K562 (cell line): ENCODE data around the gene RRAS. TPM values are rescaled to one million over a fixed set of nuclear protein-coding genes. Genes with fewer than 3 reads are reported as not detected.
A peak's percentile ranks its signal among the peaks of the same experiment; 100 is the strongest.

ENCODE experiments used
- JUN ChIP-seq, 2 experiments: sonication (generic) in 1 of 2; formaldehyde crosslinking in 1 of 2; IDR thresholded peaks; 2 replicates each; pipeline versions ENCODE4 v1.6.1 to v1.8.0; 2012 to 2022; ENCODE audit warnings: borderline replicate concordance in 2 of 2, mild to moderate bottlenecking in 2 of 2, improper control_type of control experiment in 1 of 2, low read depth in 1 of 2, low read length in 1 of 2, missing genetic modification reagents in 1 of 2
- MIER1 ChIP-seq: fragments of 450-650 bp; IDR thresholded peaks from 2 replicates; pipeline ENCODE4 v1.6.1; 2016; ENCODE audit warnings: antibody characterized with exemption, mild to moderate bottlenecking, low read depth
- NEUROD1 ChIP-seq: fragments of 150-350 bp; IDR thresholded peaks from 2 replicates; pipeline ENCODE4 v1.6.1; 2014; ENCODE audit warnings: borderline replicate concordance, low read length, low read depth; ENCODE audit not compliant: partially characterized antibody
- RNF219 ChIP-seq: fragments of 250-450 bp; sonication (Bioruptor Pico); IDR thresholded peaks from 2 replicates; pipeline ENCODE4 v1.5.0; 2022; ENCODE audit warnings: mild to moderate bottlenecking
- SMAD4 ChIP-seq: fragments of 250-450 bp; sonication (Bioruptor Pico); conservative IDR thresholded peaks from 2 replicates; pipeline ENCODE4 v1.8.0; 2021; ENCODE audit warnings: inconsistent platforms, mild to moderate bottlenecking, moderate library complexity
- SMARCA4 ChIP-seq: fragments of 450-650 bp; IDR thresholded peaks from 2 replicates; pipeline ENCODE4 v1.6.1; 2016
- ZBTB7A ChIP-seq: IDR thresholded peaks from 2 replicates; pipeline ENCODE4 v1.6.1; 2011; ENCODE audit warnings: low read depth, mild to moderate bottlenecking, low read length, moderate library complexity, borderline replicate concordance; ENCODE audit not compliant: control insufficient read depth
- ZNF280B ChIP-seq: fragments of 250-450 bp; sonication (Bioruptor Pico); IDR thresholded peaks from 2 replicates; pipeline ENCODE4 v1.5.1; 2021; ENCODE audit warnings: mild to moderate bottlenecking
- ZNF644 ChIP-seq: fragments of 200-800 bp; sonication (Bioruptor generic); IDR thresholded peaks from 2 replicates; pipeline ENCODE4 v1.6.1; 2016; ENCODE audit warnings: low read depth, missing genetic modification characterization, missing compliant biosample characterization
- ZNF75A ChIP-seq: fragments of 450-650 bp; formaldehyde crosslinking; IDR thresholded peaks from 2 replicates; pipeline ENCODE4 v1.4.0; 2020; ENCODE audit warnings: mild to moderate bottlenecking
- polyA plus RNA-seq, 8 experiments: library from polyadenylated mRNA; depleted of rRNA in 4 of 8; stranded (reverse) in 5 of 8; unstranded in 3 of 8; fragments of >200 nt; fragmentation: Nextera tagmentation in 2 of 8; fragmentation: Illumina TruSeq in 1 of 8; extraction: Ambion mirVana in 2 of 8; extraction: Trizol in 1 of 8; gene quantifications; 2 replicates each; pipeline versions ENCODE4 v1.2.1 to v1.2.3, GENCODE V29; 2011 to 2014; ENCODE audit warnings: inconsistent platforms in 1 of 8, missing spikeins in 1 of 8
- total RNA-seq, 7 experiments: library from RNA; depleted of rRNA in 6 of 7; stranded (reverse); fragments of >200 nt in 6 of 7; fragmentation: Illumina TruSeq in 2 of 7; extraction: Trizol in 2 of 7; gene quantifications; 2 replicates each; pipeline versions ENCODE4 v1.2.1 to v1.2.3, GENCODE V29; 2011 to 2021; ENCODE audit warnings: low replicate concordance in 1 of 7
- TF ChIP-seq, protein P1 (sequence below): fragments of 150-350 bp; conservative IDR thresholded peaks from 2 replicates; pipeline ENCODE4 v1.6.1; 2014; ENCODE audit warnings: low read length
- TF ChIP-seq, protein P2 (sequence below): fragments of 200-400 bp; formaldehyde crosslinking; IDR thresholded peaks from 2 replicates; pipeline ENCODE4 v1.6.1; 2017; ENCODE audit warnings: mild to moderate bottlenecking, low read depth, low read length, moderate library complexity

The RRAS gene
- total and polyA plus RNA-seq, 9 of the 15 experiments (the other 6 are each of a cell fraction or from before 2014, with no cell fraction given) = 0.70 to 17.3 (median 8.2) TPM

DNA sequence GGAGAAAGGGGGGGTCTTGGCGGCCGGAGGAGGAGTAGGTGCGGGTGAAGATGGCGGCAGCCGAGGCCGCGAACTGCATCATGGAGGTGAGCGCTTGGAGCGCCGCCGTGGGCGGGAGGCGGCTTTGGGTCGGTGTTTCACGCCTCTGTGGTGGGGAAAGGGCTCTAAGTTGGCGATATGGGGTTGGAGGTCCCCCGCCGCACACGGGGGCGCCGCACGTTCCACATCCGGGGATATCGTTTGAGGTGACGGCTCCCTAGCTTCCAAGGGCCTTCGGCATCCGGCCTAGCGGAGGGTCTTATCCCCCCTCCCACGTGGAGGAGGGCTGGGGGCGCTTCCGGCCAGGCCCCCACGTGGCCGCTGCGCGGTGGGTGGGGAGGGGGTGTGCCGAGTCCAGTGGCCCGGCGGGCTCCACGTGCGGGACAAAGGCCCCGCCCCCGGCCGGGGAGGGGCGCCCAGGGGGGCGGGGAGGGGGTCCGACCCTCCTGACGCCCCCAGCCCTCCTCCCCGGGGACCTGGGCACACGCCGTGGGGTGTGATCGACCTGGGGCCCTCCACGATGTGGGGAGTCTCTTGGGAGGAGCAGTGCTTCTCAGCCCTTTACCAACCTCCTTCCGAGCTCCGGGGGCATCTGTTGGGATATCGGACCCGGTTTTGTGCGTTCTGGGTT, 37.4 kb upstream of the RRAS start, which contains the start of gene PRMT1 (continued):
- TF ChIP-seq RNF219 (CRISPR knock-in tag) (no peak), JUN (IDR thresholded peaks at IDR 0.05; ENCODE audit: borderline replicate concordance, low read depth, low read length) (peak; percentile 32; the same call in 1 of the 2 replicates), JUN (CRISPR knock-in tag; IDR thresholded peaks at IDR 0.05; ENCODE audit: borderline replicate concordance) (no peak), ZBTB7A (peak; percentile 92), SMAD4 (CRISPR knock-in tag) (peak; percentile 47), SMARCA4 (no peak), MIER1 (no peak), NEUROD1 (no peak), ZNF644 (tag) (no peak), ZNF280B (CRISPR knock-in tag) (no peak), ZNF75A (CRISPR knock-in tag) (no peak)
- TF ChIP-seq, protein P1, sequence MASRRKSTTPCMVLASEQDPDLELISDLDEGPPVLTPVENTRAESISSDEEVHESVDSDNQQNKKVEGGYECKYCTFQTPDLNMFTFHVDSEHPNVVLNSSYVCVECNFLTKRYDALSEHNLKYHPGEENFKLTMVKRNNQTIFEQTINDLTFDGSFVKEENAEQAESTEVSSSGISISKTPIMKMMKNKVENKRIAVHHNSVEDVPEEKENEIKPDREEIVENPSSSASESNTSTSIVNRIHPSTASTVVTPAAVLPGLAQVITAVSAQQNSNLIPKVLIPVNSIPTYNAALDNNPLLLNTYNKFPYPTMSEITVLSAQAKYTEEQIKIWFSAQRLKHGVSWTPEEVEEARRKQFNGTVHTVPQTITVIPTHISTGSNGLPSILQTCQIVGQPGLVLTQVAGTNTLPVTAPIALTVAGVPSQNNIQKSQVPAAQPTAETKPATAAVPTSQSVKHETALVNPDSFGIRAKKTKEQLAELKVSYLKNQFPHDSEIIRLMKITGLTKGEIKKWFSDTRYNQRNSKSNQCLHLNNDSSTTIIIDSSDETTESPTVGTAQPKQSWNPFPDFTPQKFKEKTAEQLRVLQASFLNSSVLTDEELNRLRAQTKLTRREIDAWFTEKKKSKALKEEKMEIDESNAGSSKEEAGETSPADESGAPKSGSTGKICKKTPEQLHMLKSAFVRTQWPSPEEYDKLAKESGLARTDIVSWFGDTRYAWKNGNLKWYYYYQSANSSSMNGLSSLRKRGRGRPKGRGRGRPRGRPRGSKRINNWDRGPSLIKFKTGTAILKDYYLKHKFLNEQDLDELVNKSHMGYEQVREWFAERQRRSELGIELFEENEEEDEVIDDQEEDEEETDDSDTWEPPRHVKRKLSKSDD = no peak
- TF ChIP-seq, protein P2, sequence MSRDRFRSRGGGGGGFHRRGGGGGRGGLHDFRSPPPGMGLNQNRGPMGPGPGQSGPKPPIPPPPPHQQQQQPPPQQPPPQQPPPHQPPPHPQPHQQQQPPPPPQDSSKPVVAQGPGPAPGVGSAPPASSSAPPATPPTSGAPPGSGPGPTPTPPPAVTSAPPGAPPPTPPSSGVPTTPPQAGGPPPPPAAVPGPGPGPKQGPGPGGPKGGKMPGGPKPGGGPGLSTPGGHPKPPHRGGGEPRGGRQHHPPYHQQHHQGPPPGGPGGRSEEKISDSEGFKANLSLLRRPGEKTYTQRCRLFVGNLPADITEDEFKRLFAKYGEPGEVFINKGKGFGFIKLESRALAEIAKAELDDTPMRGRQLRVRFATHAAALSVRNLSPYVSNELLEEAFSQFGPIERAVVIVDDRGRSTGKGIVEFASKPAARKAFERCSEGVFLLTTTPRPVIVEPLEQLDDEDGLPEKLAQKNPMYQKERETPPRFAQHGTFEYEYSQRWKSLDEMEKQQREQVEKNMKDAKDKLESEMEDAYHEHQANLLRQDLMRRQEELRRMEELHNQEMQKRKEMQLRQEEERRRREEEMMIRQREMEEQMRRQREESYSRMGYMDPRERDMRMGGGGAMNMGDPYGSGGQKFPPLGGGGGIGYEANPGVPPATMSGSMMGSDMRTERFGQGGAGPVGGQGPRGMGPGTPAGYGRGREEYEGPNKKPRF = no peak
